Breast epithelium (tissue), 4 donors: Measurements from ENCODE around the gene TTC28. TPM values are rescaled to one million over a fixed set of nuclear protein-coding genes. Genes with fewer than 3 reads are reported as not detected.

Experiments
- DNase-seq, 2 donors: peaks; one replicate each; pipeline ENCODE4 v3.0.0-alpha.2; 2019; ENCODE audit warnings: low spot score in 2 of 2
- H3K27ac ChIP-seq, 2 donors: fragments of 200-600 bp; sonication (generic) in 1 of 2; one replicate each; pipeline ENCODE4 v1.5.1; 2016 to 2019; ENCODE audit warnings: mild to moderate bottlenecking in 1 of 2
- H3K27me3 ChIP-seq, 2 donors: fragments of 200-600 bp; sonication (generic) in 1 of 2; one replicate each; pipeline versions ENCODE4 v1.5.1 to v1.6.0; 2017 to 2019; ENCODE audit warnings: control low read depth in 1 of 2, mild to moderate bottlenecking in 1 of 2
- H3K36me3 ChIP-seq: fragments of 200-600 bp; one replicate; pipeline ENCODE4 v1.5.1; 2019
- H3K4me1 ChIP-seq, 2 donors: fragments of 200-600 bp; sonication (generic); one replicate each; pipeline ENCODE4 v1.5.1; 2016 to 2019; ENCODE audit warnings: control low read depth in 1 of 2
- H3K4me3 ChIP-seq, 3 donors: fragments of 200-600 bp; sonication (generic); 1 replicate in 2 of 3; 2 replicates in 1 of 3; pipeline ENCODE4 v1.5.1; 2016 to 2019; ENCODE audit warnings: mild to moderate bottlenecking in 3 of 3, moderate library complexity in 2 of 3
- H3K9me3 ChIP-seq, 2 donors: fragments of 200-600 bp; sonication (generic) in 1 of 2; one replicate each; pipeline ENCODE4 v1.5.1; 2016 to 2019; ENCODE audit warnings: control low read depth in 1 of 2
- POLR2A ChIP-seq: fragments of 450-650 bp; IDR thresholded peaks from one replicate; pipeline ENCODE4 v1.6.1; 2016; ENCODE audit warnings: antibody characterized with exemption, mild to moderate bottlenecking, moderate library complexity
- POLR2AphosphoS5 ChIP-seq, 3 donors: sonication (generic); formaldehyde crosslinking; IDR thresholded peaks; one replicate each; pipeline ENCODE4 v1.6.1; 2017; ENCODE audit warnings: antibody characterized with exemption in 3 of 3
- intact Hi-C: fragments of 100-400 bp; cut with DNase I; formaldehyde crosslinking; loops from one replicate; pipeline ENCODE4 v1.15.1; 2023; ENCODE audit warnings: low total_unique reads
- total RNA-seq, 3 donors: library from RNA; depleted of rRNA; stranded (reverse); fragments of >200 nt; gene quantifications; one replicate each; pipeline ENCODE4 v1.1.0, GENCODE V29; 2016
- TF ChIP-seq, protein P1 (sequence below), 3 donors: fragments of 450-650 bp; IDR thresholded peaks; one replicate each; pipeline ENCODE4 v1.5.1; 2016 to 2017; ENCODE audit warnings: antibody characterized with exemption in 3 of 3, mild to moderate bottlenecking in 3 of 3, moderate library complexity in 3 of 3

TTC28 gene
- total RNA-seq, 3 donors from 2014 or later, result 33.5 to 43.3 (median 40.2) TPM

DNA sequence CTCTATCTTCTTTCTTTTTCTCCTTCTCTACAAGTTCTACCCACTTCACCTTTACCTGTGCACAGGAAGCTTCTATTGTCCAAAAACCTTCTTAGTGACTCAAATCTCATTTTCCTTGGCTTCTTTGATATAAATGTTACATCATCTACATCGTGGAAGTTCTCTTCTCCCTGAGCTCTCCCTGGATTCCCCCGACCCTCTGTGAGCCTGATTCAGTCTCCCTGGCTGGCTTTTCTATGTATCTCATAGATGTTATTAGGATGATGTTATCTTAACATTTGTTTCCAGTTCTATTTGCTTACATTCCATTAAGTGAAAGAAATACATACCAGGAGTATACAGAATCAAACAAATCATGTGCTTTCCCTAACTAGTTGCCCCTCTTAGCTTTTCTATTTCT lies 524.8 kb downstream of the TTC28 start:
- H3K36me3 ChIP-seq, result no peaks in the 10 kb centered on the region
- no peak overlapping the region for H3K4me3 ChIP-seq
- DNase-seq, result no peak
- no peaks in the 10 kb centered on the region for H3K4me1 ChIP-seq
- intact Hi-C loops, result no loop called here
- H3K27me3 ChIP-seq, result no peaks in the 10 kb centered on the region
- TF ChIP-seq POLR2A (no peak), POLR2AphosphoS5 (IDR thresholded peaks at IDR 0.05) (no peak)
- TF ChIP-seq, protein P1, sequence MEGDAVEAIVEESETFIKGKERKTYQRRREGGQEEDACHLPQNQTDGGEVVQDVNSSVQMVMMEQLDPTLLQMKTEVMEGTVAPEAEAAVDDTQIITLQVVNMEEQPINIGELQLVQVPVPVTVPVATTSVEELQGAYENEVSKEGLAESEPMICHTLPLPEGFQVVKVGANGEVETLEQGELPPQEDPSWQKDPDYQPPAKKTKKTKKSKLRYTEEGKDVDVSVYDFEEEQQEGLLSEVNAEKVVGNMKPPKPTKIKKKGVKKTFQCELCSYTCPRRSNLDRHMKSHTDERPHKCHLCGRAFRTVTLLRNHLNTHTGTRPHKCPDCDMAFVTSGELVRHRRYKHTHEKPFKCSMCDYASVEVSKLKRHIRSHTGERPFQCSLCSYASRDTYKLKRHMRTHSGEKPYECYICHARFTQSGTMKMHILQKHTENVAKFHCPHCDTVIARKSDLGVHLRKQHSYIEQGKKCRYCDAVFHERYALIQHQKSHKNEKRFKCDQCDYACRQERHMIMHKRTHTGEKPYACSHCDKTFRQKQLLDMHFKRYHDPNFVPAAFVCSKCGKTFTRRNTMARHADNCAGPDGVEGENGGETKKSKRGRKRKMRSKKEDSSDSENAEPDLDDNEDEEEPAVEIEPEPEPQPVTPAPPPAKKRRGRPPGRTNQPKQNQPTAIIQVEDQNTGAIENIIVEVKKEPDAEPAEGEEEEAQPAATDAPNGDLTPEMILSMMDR (IDR thresholded peaks at IDR 0.05), result no peak
- H3K27ac ChIP-seq, result no peak overlapping the region
- no peaks in the 10 kb centered on the region for H3K9me3 ChIP-seq

GRCh38 chr22:28151151-28151816 lies 528.4 kb downstream of the TTC28 start:
- Histone ChIP-seq H3K27ac (no peak overlapping the region), H3K9me3 (no peaks in the 10 kb centered on the region), H3K27me3 (no peaks in the 10 kb centered on the region), H3K4me3 (no peak overlapping the region), H3K36me3 (no peaks in the 10 kb centered on the region), H3K4me1 (no peaks in the 10 kb centered on the region)
- intact Hi-C loops, result no loop called here
- no peak for DNase-seq
- TF ChIP-seq POLR2A, result no peak
- TF ChIP-seq, protein P1 (IDR thresholded peaks at IDR 0.05), result no peak
- no peak for TF ChIP-seq POLR2AphosphoS5 (IDR thresholded peaks at IDR 0.05)

DNA sequence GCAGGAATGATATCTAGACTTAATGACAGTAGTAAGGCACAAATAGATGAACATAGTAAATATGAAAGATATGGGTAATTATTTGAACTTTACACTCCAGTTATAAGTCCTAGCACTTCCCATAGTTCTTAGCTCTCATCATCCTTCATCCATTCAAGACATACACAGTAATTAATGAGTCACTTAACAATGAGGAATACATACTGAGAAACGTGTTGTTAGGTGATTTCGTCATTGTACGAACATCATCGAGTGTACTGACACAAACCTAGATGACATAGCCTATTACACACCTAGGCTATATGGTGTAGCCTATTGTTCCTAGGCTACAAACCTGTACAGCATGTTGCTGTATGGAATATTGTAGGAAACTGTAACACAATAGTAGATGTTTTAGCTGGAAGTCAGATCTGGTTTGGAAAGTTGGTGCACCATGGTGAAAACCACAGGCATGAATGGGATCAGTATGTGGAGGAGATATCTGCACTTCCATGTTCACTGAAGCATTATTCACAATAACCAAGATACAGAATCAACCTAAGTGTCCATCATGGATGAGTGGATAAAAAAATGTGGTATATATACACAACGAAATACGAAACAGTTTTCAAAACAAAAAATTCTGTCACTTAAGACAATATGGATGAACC lies 530.7 kb downstream of the TTC28 start:
- Histone ChIP-seq H3K9me3 (no peaks in the 10 kb centered on the region), H3K4me1 (no peaks in the 10 kb centered on the region), H3K27ac (no peak overlapping the region), H3K36me3 (no peaks in the 10 kb centered on the region), H3K4me3 (no peak overlapping the region), H3K27me3 (no peaks in the 10 kb centered on the region)
- no peak for DNase-seq
- TF ChIP-seq POLR2A (no peak), POLR2AphosphoS5 (IDR thresholded peaks at IDR 0.05) (no peak)
- TF ChIP-seq, protein P1 (IDR thresholded peaks at IDR 0.05), result no peak
- intact Hi-C loops, result no loop called here

GRCh38 chr22:28147401-28147800 lies 532.2 kb downstream of the TTC28 start:
- Histone ChIP-seq H3K4me1 (no peaks in the 10 kb centered on the region), H3K27me3 (no peaks in the 10 kb centered on the region), H3K9me3 (no peaks in the 10 kb centered on the region), H3K4me3 (no peak overlapping the region), H3K36me3 (no peaks in the 10 kb centered on the region), H3K27ac (no peak overlapping the region)
- TF ChIP-seq POLR2A, result no peak
- TF ChIP-seq, protein P1 (IDR thresholded peaks at IDR 0.05), result no peak
- no peak for TF ChIP-seq POLR2AphosphoS5 (IDR thresholded peaks at IDR 0.05)
- DNase-seq, result no peak
- intact Hi-C loops, result no loop called here
